Measurements from ENCODE around the gene B3GALT5.

DNA sequence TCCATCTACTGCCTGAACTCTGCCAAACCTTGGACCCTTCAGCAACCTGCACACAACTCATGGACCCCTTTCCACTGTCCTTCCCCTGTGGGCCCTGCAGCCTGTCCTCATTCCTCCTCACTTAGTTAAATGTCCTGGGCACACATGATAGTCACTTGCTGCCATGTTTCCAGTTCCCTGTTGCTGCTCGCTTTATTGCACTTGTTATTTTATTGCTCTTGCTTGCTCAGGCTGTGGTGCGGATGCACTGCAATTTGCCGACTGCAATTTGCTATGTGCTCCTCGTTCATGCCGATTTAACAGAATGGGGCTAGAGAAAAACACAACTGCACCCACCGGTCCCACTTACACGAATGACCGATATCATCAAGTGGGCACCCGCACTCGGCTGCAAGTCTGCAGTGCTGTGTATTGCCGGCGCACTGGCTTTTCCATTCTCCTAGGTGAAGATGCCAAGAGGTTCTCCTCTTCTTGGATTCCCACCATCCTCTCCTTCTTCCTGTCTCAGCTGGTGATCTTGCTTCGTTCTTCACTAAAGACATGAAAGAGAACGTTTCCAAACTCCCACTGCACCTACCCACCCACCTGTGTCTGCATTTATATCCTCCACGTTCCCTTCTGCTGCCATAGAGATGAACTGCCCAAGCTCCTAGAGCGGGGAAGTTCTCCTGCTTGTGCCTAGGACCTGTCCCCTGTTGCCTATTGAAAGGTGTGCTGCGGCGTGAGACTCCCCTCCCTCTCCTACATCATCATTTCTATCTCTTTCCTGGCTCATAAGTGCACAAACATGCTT is 45.4 kb upstream of the B3GALT5 start:
- TF ChIP-seq, protein P1, sequence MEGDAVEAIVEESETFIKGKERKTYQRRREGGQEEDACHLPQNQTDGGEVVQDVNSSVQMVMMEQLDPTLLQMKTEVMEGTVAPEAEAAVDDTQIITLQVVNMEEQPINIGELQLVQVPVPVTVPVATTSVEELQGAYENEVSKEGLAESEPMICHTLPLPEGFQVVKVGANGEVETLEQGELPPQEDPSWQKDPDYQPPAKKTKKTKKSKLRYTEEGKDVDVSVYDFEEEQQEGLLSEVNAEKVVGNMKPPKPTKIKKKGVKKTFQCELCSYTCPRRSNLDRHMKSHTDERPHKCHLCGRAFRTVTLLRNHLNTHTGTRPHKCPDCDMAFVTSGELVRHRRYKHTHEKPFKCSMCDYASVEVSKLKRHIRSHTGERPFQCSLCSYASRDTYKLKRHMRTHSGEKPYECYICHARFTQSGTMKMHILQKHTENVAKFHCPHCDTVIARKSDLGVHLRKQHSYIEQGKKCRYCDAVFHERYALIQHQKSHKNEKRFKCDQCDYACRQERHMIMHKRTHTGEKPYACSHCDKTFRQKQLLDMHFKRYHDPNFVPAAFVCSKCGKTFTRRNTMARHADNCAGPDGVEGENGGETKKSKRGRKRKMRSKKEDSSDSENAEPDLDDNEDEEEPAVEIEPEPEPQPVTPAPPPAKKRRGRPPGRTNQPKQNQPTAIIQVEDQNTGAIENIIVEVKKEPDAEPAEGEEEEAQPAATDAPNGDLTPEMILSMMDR (IDR thresholded peaks at IDR 0.05) = no peak
- TF ChIP-seq POLR2A (IDR thresholded peaks at IDR 0.05) = no peak

All from testis (tissue), 2 donors.